IMR-90 (cell line): Measurements from ENCODE around the gene EPHA10. TPM values are rescaled to one million over a fixed set of nuclear protein-coding genes. Genes with fewer than 3 reads are reported as not detected.

Experiments used
- ATAC-seq: fragments of 200-7000 bp; cut with Tn5 transposase; 2 replicates; pipeline ENCODE4 v1.9.1; 2020; ENCODE audit warnings: low read depth, mild to moderate bottlenecking, moderate library complexity
- BruUV-seq: library from RNA; stranded (reverse); fragments of 400-500 nt; replicated peaks from 2 replicates; lab custom pipeline; 2021; lab: Mats Ljungman, UMichigan
- CTCF ChIA-PET: fragments of 300-600 bp; formaldehyde crosslinking; extraction: SDS; loops from one replicate; lab custom pipeline; 2021; ENCODE audit warnings: antibody characterized with exemption; lab: Yijun Ruan, JAX
- POLR2A ChIA-PET: fragments of 300-600 bp; sonication (Branson Sonifier 250); formaldehyde crosslinking; loops from one replicate; lab custom pipeline; 2022; ENCODE audit warnings: antibody characterized with exemption; ENCODE audit not compliant: unreplicated experiment; lab: Charles Lee
- DNase-seq: peaks from one replicate; pipeline ENCODE4 v3.0.0; 2013
- H2AFZ ChIP-seq: replicated peaks from 2 replicates; pipeline ENCODE3; 2013; ENCODE audit warnings: low read length, mild to moderate bottlenecking; ENCODE audit not compliant: poor library complexity
- H2AK5ac ChIP-seq: 2 replicates; pipeline ENCODE4 v1.6.1; 2013; ENCODE audit warnings: low read depth, low read length, inconsistent platforms
- H2AK9ac ChIP-seq: replicated peaks from 2 replicates; pipeline ENCODE3; 2013; ENCODE audit warnings: mild to moderate bottlenecking, low read depth, low read length, moderate library complexity; ENCODE audit not compliant: poor library complexity
- H2BK120ac ChIP-seq: 2 replicates; pipeline ENCODE4 v1.6.1; 2013; ENCODE audit warnings: low read depth, low read length, inconsistent platforms
- H2BK15ac ChIP-seq: 3 replicates; pipeline ENCODE4 v1.6.1; 2013; ENCODE audit warnings: low read depth, low read length, inconsistent platforms
- H2BK20ac ChIP-seq: 2 replicates; pipeline ENCODE4 v1.6.1; 2013; ENCODE audit warnings: low read depth, mild to moderate bottlenecking, inconsistent platforms, low read length, moderate library complexity
- H2BK5ac ChIP-seq: 2 replicates; pipeline ENCODE4 v1.6.1; 2013; ENCODE audit warnings: mild to moderate bottlenecking, low read depth, low read length, inconsistent platforms; ENCODE audit not compliant: poor library complexity, severe bottlenecking
- H3K14ac ChIP-seq: replicated peaks from 2 replicates; pipeline ENCODE4 v1.6.1; 2013; ENCODE audit warnings: low read depth, low read length, inconsistent platforms
- H3K18ac ChIP-seq: 2 replicates; pipeline ENCODE4 v1.6.1; 2013; ENCODE audit warnings: low read depth, low read length, control low read depth
- H3K23ac ChIP-seq: 2 replicates; pipeline ENCODE4 v1.6.1; 2013; ENCODE audit warnings: low read depth, low read length, inconsistent platforms
- H3K27ac ChIP-seq: 2 replicates; pipeline ENCODE4 v1.5.1; 2013; ENCODE audit warnings: mild to moderate bottlenecking, control low read depth, low read length; ENCODE audit not compliant: insufficient read depth
- H3K27me3 ChIP-seq: 2 replicates; pipeline ENCODE4 v1.6.1; 2013; ENCODE audit warnings: low read length; ENCODE audit not compliant: control insufficient read depth, insufficient read depth
- H3K36me3 ChIP-seq: 2 replicates; pipeline ENCODE4 v1.6.1; 2013; ENCODE audit warnings: low read length, mixed read lengths; ENCODE audit not compliant: control insufficient read depth, insufficient read depth
- H3K4ac ChIP-seq: 2 replicates; pipeline ENCODE4 v1.6.1; 2013; ENCODE audit warnings: low read depth, low read length, inconsistent platforms
- H3K4me1 ChIP-seq: 2 replicates; pipeline ENCODE4 v1.6.1; 2013; ENCODE audit warnings: low read length, mixed read lengths; ENCODE audit not compliant: control insufficient read depth, insufficient read depth
- H3K4me2 ChIP-seq: 2 replicates; pipeline ENCODE4 v1.6.1; 2013; ENCODE audit warnings: low read depth, mild to moderate bottlenecking, control low read depth, low read length, moderate library complexity
- H3K4me3 ChIP-seq: 2 replicates; pipeline ENCODE4 v1.5.1; 2013; ENCODE audit warnings: low read depth, mild to moderate bottlenecking, control low read depth, low read length, moderate library complexity; ENCODE audit not compliant: insufficient read depth
- H3K56ac ChIP-seq: 2 replicates; pipeline ENCODE4 v1.6.1; 2013; ENCODE audit warnings: low read length, inconsistent platforms; ENCODE audit not compliant: insufficient read depth; ENCODE audit errors: extremely low read depth
- H3K79me1 ChIP-seq, 2 experiments: 2 replicates each; pipeline ENCODE4 v1.6.1; 2013; ENCODE audit warnings: low read length in 2 of 2, inconsistent platforms in 1 of 2, low read depth in 1 of 2
- H3K9ac ChIP-seq: 2 replicates; pipeline ENCODE4 v1.6.1; 2013; ENCODE audit warnings: low read depth, low read length, control low read depth
- H3K9me1 ChIP-seq: 2 replicates; pipeline ENCODE4 v1.6.1; 2013; ENCODE audit warnings: low read length, inconsistent platforms; ENCODE audit not compliant: insufficient read depth
- H3K9me3 ChIP-seq: 2 replicates; pipeline ENCODE4 v1.6.1; 2013; ENCODE audit warnings: low read length; ENCODE audit not compliant: control insufficient read depth, insufficient read depth
- H4K20me1 ChIP-seq: 2 replicates; pipeline ENCODE4 v1.6.1; 2013; ENCODE audit warnings: low read length, inconsistent platforms; ENCODE audit not compliant: insufficient read depth
- H4K5ac ChIP-seq: 2 replicates; pipeline ENCODE4 v1.6.1; 2013; ENCODE audit warnings: mild to moderate bottlenecking, low read depth, low read length, control low read depth
- H4K8ac ChIP-seq, 2 experiments: 2 replicates each; pipeline ENCODE4 v1.6.1; 2013; ENCODE audit warnings: low read depth in 2 of 2, low read length in 2 of 2, control low read depth in 1 of 2, inconsistent platforms in 1 of 2
- H4K91ac ChIP-seq: 2 replicates; pipeline ENCODE4 v1.6.1; 2013; ENCODE audit warnings: low read depth, low read length, inconsistent platforms; ENCODE audit not compliant: insufficient read depth
- MAFK ChIP-seq: IDR thresholded peaks from 2 replicates; pipeline ENCODE4 v1.6.1; 2012; ENCODE audit warnings: low read depth, low read length, improper control_type of control experiment
- RAD21 ChIP-seq: IDR thresholded peaks from 2 replicates; pipeline ENCODE4 v1.6.1; 2012; ENCODE audit warnings: low read length, improper control_type of control experiment
- WGBS, 2 experiments: methylation state at CpG; one replicate each; pipeline versions ENCODE4 v1.1.5 to v1.1.7; 2013; ENCODE audit warnings: missing lambda C conversion rate in 2 of 2; ENCODE audit not compliant: insufficient read length in 1 of 2; ENCODE audit errors: extremely low coverage in 2 of 2; 5-methylcytosine and 5-hydroxymethylcytosine counted together
- dilution Hi-C: fragments of 300-500 bp; cut with HindIII; formaldehyde crosslinking; loops from one replicate; pipeline ENCODE4 v1.14.3; 2018; ENCODE audit warnings: low sequenced_read_pairs; ENCODE audit not compliant: unreplicated experiment
- in situ Hi-C: fragments of 300-500 bp; cut with MboI; formaldehyde crosslinking; loops from 3 replicates; pipeline ENCODE4 v1.14.3; 2019; ENCODE audit warnings: low sequenced_read_pairs, inconsistent platforms, mixed read lengths
- intact Hi-C: fragments of 100-400 bp; cut with micrococcal nuclease; formaldehyde crosslinking; loops from 2 replicates; pipeline ENCODE4 v1.10.0; 2022
- polyA plus RNA-seq, 3 experiments: library from polyadenylated mRNA; depleted of rRNA; stranded (reverse); fragments of >200 nt; gene quantifications; 2 replicates each; pipeline ENCODE4 v1.2.3, GENCODE V29; 2012; ENCODE audit warnings: low replicate concordance in 1 of 3
- total RNA-seq: library from RNA; depleted of rRNA; stranded (reverse); fragments of >200 nt; gene quantifications from 2 replicates; pipeline ENCODE4 v1.2.3, GENCODE V29; 2012

The EPHA10 gene
- total and polyA plus RNA-seq, 2 of the 4 experiments (the other 2 are of a cell fraction), result not detected

- BruUV-seq, result no TSS peak
These were observed 16.4 kb downstream of the EPHA10 start for GRCh38 chr1:37748565-37748964.

More at GRCh38 chr1:37748565-37748964, 16.4 kb downstream of the EPHA10 start:
- no peak overlapping the region for H3K4me2 ChIP-seq
- ATAC-seq (no peak), DNase-seq (no peak)
- no peak overlapping the region for H4K8ac ChIP-seq
- no peak overlapping the region for H2BK5ac ChIP-seq
- no peak overlapping the region for H2BK120ac ChIP-seq
- no peak overlapping the region for H4K5ac ChIP-seq
- no peak overlapping the region for H3K23ac ChIP-seq
- no peak overlapping the region for H2AK9ac ChIP-seq
- no peak overlapping the region for H3K56ac ChIP-seq
- TF ChIP-seq RAD21 (no peak), MAFK (peak; percentile 92)
- in situ Hi-C loops, result no loop called here
- H3K9me1 ChIP-seq, result no peaks in the 10 kb centered on the region
- no peak overlapping the region for H4K91ac ChIP-seq
- intact Hi-C loops, result no loop called here
- H3K4me1 ChIP-seq, result no peaks in the 10 kb centered on the region
- WGBS, 2 experiments, result no CpG with 5 or more reads among the region's 1 CpG
- no peak overlapping the region for H3K27ac ChIP-seq
- no peak overlapping the region for H2BK15ac ChIP-seq
- H3K27me3 ChIP-seq, result peaks cover 8% of the 10 kb centered on the region
- no peak overlapping the region for H3K4ac ChIP-seq
- no peaks in the 10 kb centered on the region for H3K36me3 ChIP-seq
- H3K9ac ChIP-seq, result no peak overlapping the region
- ChIA-PET CTCF (no interaction called here), POLR2A (no interaction called here)
- dilution Hi-C loops, result no loop called here
- H3K79me1 ChIP-seq, result no peaks in the 10 kb centered on the region
- no peaks in the 10 kb centered on the region for H4K20me1 ChIP-seq
- no peak overlapping the region for H3K14ac ChIP-seq
- H3K4me3 ChIP-seq, result no peak overlapping the region
- no peak overlapping the region for H3K18ac ChIP-seq
- no peak overlapping the region for H2AK5ac ChIP-seq
- H2AFZ ChIP-seq, result no peak overlapping the region
- H2BK20ac ChIP-seq, result no peak overlapping the region
- no peaks in the 10 kb centered on the region for H3K9me3 ChIP-seq
